PC-9 (cell line): ENCODE measurements around the gene MYO5A. TPM values are rescaled to one million over a fixed set of nuclear protein-coding genes. Genes with fewer than 3 reads are reported as not detected.
"Not testable (repeated sequence)": the region's sequence is repeated elsewhere in the genome, so short reads cannot be mapped to it uniquely, and the experiment has no call there.

Experiments used
- BruUV-seq: library from RNA; stranded (reverse); fragments of 400-500 nt; replicated peaks from 2 replicates; lab custom pipeline; 2021; lab: Mats Ljungman, UMichigan
- CTCF ChIA-PET: fragments of 300-600 bp; sonication (Branson Sonifier 250); formaldehyde crosslinking; loops from one replicate; lab custom pipeline; 2022; ENCODE audit warnings: antibody characterized with exemption; lab: Charles Lee
- POLR2A ChIA-PET: fragments of 300-600 bp; sonication (Branson Sonifier 250); formaldehyde crosslinking; loops from one replicate; lab custom pipeline; 2022; ENCODE audit warnings: antibody characterized with exemption; ENCODE audit not compliant: unreplicated experiment; lab: Charles Lee
- DNase-seq, 2 experiments: peaks; one replicate each; pipeline versions ENCODE4 v3.0.0 to v3.0.0-alpha.2; 2015 to 2022; ENCODE audit warnings: mixed read lengths in 1 of 2
- H2AFZ ChIP-seq: fragments of 200-600 bp; sonication (generic); 2 replicates; pipeline ENCODE4 v1.8.1; 2017; ENCODE audit warnings: antibody characterized with exemption
- H3F3A ChIP-seq: fragments of 200-600 bp; sonication (generic); 2 replicates; pipeline ENCODE4 v1.8.1; 2017; ENCODE audit warnings: antibody characterized with exemption, mild to moderate bottlenecking, low read depth; ENCODE audit not compliant: insufficient read depth
- H3K27ac ChIP-seq: fragments of 200-600 bp; sonication (generic); 2 replicates; pipeline ENCODE4 v1.6.1; 2016; ENCODE audit warnings: mixed run types
- H3K27me3 ChIP-seq: fragments of 200-600 bp; sonication (generic); 2 replicates; pipeline ENCODE4 v1.6.1; 2016; ENCODE audit warnings: low read depth, mixed run types; ENCODE audit not compliant: insufficient read depth
- H3K36me3 ChIP-seq: fragments of 200-600 bp; sonication (generic); 2 replicates; pipeline ENCODE4 v1.6.1; 2016; ENCODE audit warnings: low read depth, mixed run types
- H3K4me1 ChIP-seq: fragments of 200-600 bp; sonication (generic); replicated peaks from 2 replicates; pipeline ENCODE4 v1.6.1; 2016; ENCODE audit warnings: mixed run types; ENCODE audit not compliant: insufficient read depth
- H3K4me2 ChIP-seq: fragments of 200-600 bp; sonication (generic); 2 replicates; pipeline ENCODE4 v1.6.1; 2017; ENCODE audit warnings: mixed run types
- H3K4me3 ChIP-seq: fragments of 200-600 bp; sonication (generic); 2 replicates; pipeline ENCODE4 v1.6.1; 2016; ENCODE audit warnings: mixed run types
- H3K79me2 ChIP-seq: fragments of 200-600 bp; sonication (generic); 2 replicates; pipeline ENCODE4 v1.6.1; 2017; ENCODE audit warnings: low read depth, mixed run types
- H3K9me2 ChIP-seq: fragments of 200-600 bp; sonication (generic); 2 replicates; pipeline ENCODE4 v1.8.1; 2017; ENCODE audit warnings: mild to moderate bottlenecking; ENCODE audit not compliant: insufficient read depth
- H3K9me3 ChIP-seq: fragments of 200-600 bp; sonication (generic); 2 replicates; pipeline ENCODE4 v1.8.1; 2016; ENCODE audit warnings: low read depth; ENCODE audit not compliant: insufficient read depth
- H4K20me1 ChIP-seq: fragments of 200-600 bp; sonication (generic); 2 replicates; pipeline ENCODE4 v1.8.1; 2017; ENCODE audit not compliant: insufficient read depth
- CTCF ChIP-seq: fragments of 200-600 bp; sonication (generic); conservative IDR thresholded peaks from 2 replicates; pipeline ENCODE4 v1.6.1; 2017; ENCODE audit warnings: mixed run types, antibody characterized with exemption, mild to moderate bottlenecking, moderate library complexity
- EZH2 ChIP-seq: fragments of 200-600 bp; sonication (generic); IDR thresholded peaks from 2 replicates; pipeline ENCODE4 v1.8.0; 2017; ENCODE audit warnings: antibody characterized with exemption, low read depth
- intact Hi-C: fragments of 100-400 bp; cut with micrococcal nuclease; formaldehyde crosslinking; loops from one replicate; pipeline ENCODE4 v1.10.0; 2022; ENCODE audit not compliant: unreplicated experiment
- total RNA-seq: library from RNA; stranded (reverse); gene quantifications from 2 replicates; pipeline ENCODE4 v1.2.3, GENCODE V29; 2021

Gene MYO5A
- total RNA-seq, 1 experiment from 2014 or later, result 10.7 TPM

- no peak for DNase-seq
- ChIA-PET CTCF (no interaction called here), POLR2A (no interaction called here)
- intact Hi-C loops, result no loop called here
- Histone ChIP-seq H3K4me2 (no peak overlapping the region), H4K20me1 (no peaks in the 10 kb centered on the region), H3K9me3 (no peaks in the 10 kb centered on the region), H3F3A (no peaks in the 10 kb centered on the region), H3K27me3 (no peaks in the 10 kb centered on the region), H3K79me2 (no peaks in the 10 kb centered on the region), H3K27ac (no peak overlapping the region), H2AFZ (no peak overlapping the region), H3K4me1 (no peaks in the 10 kb centered on the region), H3K36me3 (no peaks in the 10 kb centered on the region), H3K9me2 (no peaks in the 10 kb centered on the region), H3K4me3 (no peak overlapping the region)
- no TSS peak for BruUV-seq
- no peak for TF ChIP-seq CTCF
- no peak for TF ChIP-seq EZH2
These were observed 89.2 kb downstream of the MYO5A start for GRCh38 chr15:52439470-52439869.

GRCh38 chr15:52439042-52439441 is 89.6 kb downstream of the MYO5A start:
- H4K20me1 ChIP-seq, H3K4me3 ChIP-seq, H2AFZ ChIP-seq, H3K27ac ChIP-seq, H3F3A ChIP-seq, H3K9me2 ChIP-seq, BruUV-seq, DNase-seq, intact Hi-C loops, H3K27me3 ChIP-seq, H3K36me3 ChIP-seq, H3K9me3 ChIP-seq, CTCF ChIA-PET, H3K4me2 ChIP-seq, POLR2A ChIA-PET, H3K4me1 ChIP-seq, H3K79me2 ChIP-seq: not testable (repeated sequence)

- no peak overlapping the region for H3K27ac ChIP-seq
- H3K79me2 ChIP-seq, result no peaks in the 10 kb centered on the region
- no peaks in the 10 kb centered on the region for H3K27me3 ChIP-seq
- CTCF ChIA-PET, result no interaction called here
- no peak overlapping the region for H2AFZ ChIP-seq
- DNase-seq, result no peak
- no peak overlapping the region for H3K4me3 ChIP-seq
- H3K4me1 ChIP-seq, result no peaks in the 10 kb centered on the region
- no peaks in the 10 kb centered on the region for H3K9me2 ChIP-seq
- H4K20me1 ChIP-seq, result no peaks in the 10 kb centered on the region
- no peak overlapping the region for H3K4me2 ChIP-seq
- no peaks in the 10 kb centered on the region for H3K9me3 ChIP-seq
- no TSS peak for BruUV-seq
- no peaks in the 10 kb centered on the region for H3F3A ChIP-seq
- POLR2A ChIA-PET, result no interaction called here
- H3K36me3 ChIP-seq, result no peaks in the 10 kb centered on the region
- TF ChIP-seq EZH2 (no peak), CTCF (no peak)
- intact Hi-C loops, result no loop called here
These were observed 90.6 kb downstream of the MYO5A start for GRCh38 chr15:52438047-52438446.

- POLR2A ChIA-PET, result no interaction called here
- TF ChIP-seq CTCF (no peak), EZH2 (no peak)
- no peak overlapping the region for H2AFZ ChIP-seq
- no peak overlapping the region for H3K4me3 ChIP-seq
- H3K27me3 ChIP-seq, result no peaks in the 10 kb centered on the region
- no peak overlapping the region for H3K27ac ChIP-seq
- H4K20me1 ChIP-seq, result no peaks in the 10 kb centered on the region
- H3K79me2 ChIP-seq, result no peaks in the 10 kb centered on the region
- no TSS peak for BruUV-seq
- no peaks in the 10 kb centered on the region for H3K9me2 ChIP-seq
- H3K4me2 ChIP-seq, result no peak overlapping the region
- no peak for DNase-seq
- intact Hi-C loops, result no loop called here
- CTCF ChIA-PET, result no interaction called here
- no peaks in the 10 kb centered on the region for H3K36me3 ChIP-seq
- no peaks in the 10 kb centered on the region for H3K9me3 ChIP-seq
- H3F3A ChIP-seq, result no peaks in the 10 kb centered on the region
- no peaks in the 10 kb centered on the region for H3K4me1 ChIP-seq
These were observed 91.0 kb downstream of the MYO5A start for GRCh38 chr15:52437646-52438045.
